ENCODE data around the gene PPFIBP1.
"Not testable (repeated sequence)": the region's sequence is repeated elsewhere in the genome, so short reads cannot be mapped to it uniquely, and the experiment has no call there.

GRCh38 chr12:27640566-27641200 lies 116.7 kb downstream of the PPFIBP1 start:
- TF ChIP-seq CTCF (IDR thresholded peaks at IDR 0.05; ENCODE audit: poor library complexity); EZH2 (IDR thresholded peaks at IDR 0.05; ENCODE audit: borderline replicate concordance); EZH2phosphoT487 (IDR thresholded peaks at IDR 0.05; ENCODE audit: low read depth, severe bottlenecking, unreplicated experiment): not testable (repeated sequence)

Measured in hepatocyte (in vitro differentiated cells).